ENCODE measurements around the gene GNG2. TPM values are rescaled to one million over a fixed set of nuclear protein-coding genes. Genes with fewer than 3 reads are reported as not detected.

The GNG2 gene
- total RNA-seq, 1 experiment from 2014 or later, result 9.3 TPM

GRCh38 chr14:51990488-51990887 is 130.1 kb downstream of the GNG2 start:
- peaks cover 5% of the 10 kb centered on the region; the same call in 1 of the 2 replicates for H4K20me1 ChIP-seq (ENCODE audit: low read length)
- no peaks in the 10 kb centered on the region for H3K9me2 ChIP-seq (replicated peaks; ENCODE audit: low read length)
- H3K36me3 ChIP-seq (ENCODE audit: low read depth, low read length), result peaks cover 37% of the 10 kb centered on the region
- ATAC-seq, result no peak
- no peak overlapping the region for H3K27ac ChIP-seq (ENCODE audit: low read length)
- no peak for TF ChIP-seq CTCF (conservative IDR thresholded peaks at IDR 0.05; ENCODE audit: low read depth, low read length)
- peak overlapping the region; percentile 93 for H3K9ac ChIP-seq (ENCODE audit: low read length)
- H3K4me3 ChIP-seq (ENCODE audit: low read length), result peak overlapping the region; percentile 93
- no TSS peak for BruUV-seq (replicated peaks)
- H2AFZ ChIP-seq (ENCODE audit: low read length), result no peak overlapping the region
- POLR2A ChIA-PET (ENCODE audit: unreplicated experiment), result no interaction called here
- intact Hi-C loops (cut with micrococcal nuclease), result no loop called here
- H3K27me3 ChIP-seq (ENCODE audit: low read length), result no peaks in the 10 kb centered on the region
- H3K9me3 ChIP-seq (ENCODE audit: low read length), result no peaks in the 10 kb centered on the region
- no peaks in the 10 kb centered on the region for H3F3A ChIP-seq (ENCODE audit: low read length, unreplicated experiment)
- CTCF ChIA-PET, result no interaction called here
- no peak for DNase-seq
- peaks cover 37% of the 10 kb centered on the region for H3K79me2 ChIP-seq (ENCODE audit: low read length)
- peak overlapping the region; percentile 90 for H3K4me2 ChIP-seq (ENCODE audit: low read length)
- H3K4me1 ChIP-seq (ENCODE audit: insufficient read depth, low read length), result peaks cover 17% of the 10 kb centered on the region

GRCh38 chr14:51993285-51993920 is 133.0 kb downstream of the GNG2 start:
- Histone ChIP-seq H3F3A (ENCODE audit: low read length, unreplicated experiment) (no peaks in the 10 kb centered on the region), H3K9me2 (replicated peaks; ENCODE audit: low read length) (no peaks in the 10 kb centered on the region), H3K79me2 (ENCODE audit: low read length) (peaks cover 50% of the 10 kb centered on the region), H3K9me3 (ENCODE audit: low read length) (no peaks in the 10 kb centered on the region), H3K27ac (ENCODE audit: low read length) (no peak overlapping the region), H4K20me1 (ENCODE audit: low read length) (peaks cover 9% of the 10 kb centered on the region; the same call in 1 of the 2 replicates), H3K27me3 (ENCODE audit: low read length) (no peaks in the 10 kb centered on the region), H3K4me3 (ENCODE audit: low read length) (no peak overlapping the region), H2AFZ (ENCODE audit: low read length) (no peak overlapping the region), H3K4me1 (ENCODE audit: insufficient read depth, low read length) (peaks cover 20% of the 10 kb centered on the region), H3K9ac (ENCODE audit: low read length) (no peak overlapping the region), H3K36me3 (ENCODE audit: low read depth, low read length) (peaks cover 56% of the 10 kb centered on the region), H3K4me2 (ENCODE audit: low read length) (no peak overlapping the region)
- BruUV-seq (replicated peaks), result no TSS peak
- DNase-seq (no peak), ATAC-seq (no peak)
- ChIA-PET CTCF (no interaction called here), POLR2A (ENCODE audit: unreplicated experiment) (no interaction called here)
- no peak for TF ChIP-seq CTCF (conservative IDR thresholded peaks at IDR 0.05; ENCODE audit: low read depth, low read length)
- no peak for TF ChIP-seq EZH2phosphoT487 (IDR thresholded peaks at IDR 0.05; ENCODE audit: borderline replicate concordance, low read length)
- no peak for TF ChIP-seq EZH2 (IDR thresholded peaks at IDR 0.05; ENCODE audit: low read length, unreplicated experiment)
- intact Hi-C loops (cut with micrococcal nuclease), result no loop called here

- TF ChIP-seq CTCF (conservative IDR thresholded peaks at IDR 0.05; ENCODE audit: low read depth, low read length), result peak; percentile 91
- no peak for TF ChIP-seq EZH2phosphoT487 (IDR thresholded peaks at IDR 0.05; ENCODE audit: borderline replicate concordance, low read length)
- no peak for TF ChIP-seq EZH2 (IDR thresholded peaks at IDR 0.05; ENCODE audit: low read length, unreplicated experiment)
- no peaks in the 10 kb centered on the region for H3K9me3 ChIP-seq (ENCODE audit: low read length)
- no peaks in the 10 kb centered on the region for H3K9me2 ChIP-seq (replicated peaks; ENCODE audit: low read length)
- H3K36me3 ChIP-seq (ENCODE audit: low read depth, low read length), result peaks cover 77% of the 10 kb centered on the region
- no peaks in the 10 kb centered on the region for H3F3A ChIP-seq (ENCODE audit: low read length, unreplicated experiment)
- CTCF ChIA-PET, result interaction anchor here (0.6 to 0.7 kb wide), 2 partner anchors 101 to 901 kb away, joined by 3 read pairs; no protein-coding TSS in a partner anchor
- no peak overlapping the region for H3K9ac ChIP-seq (ENCODE audit: low read length)
- POLR2A ChIA-PET (ENCODE audit: unreplicated experiment), result no interaction called here
- peaks cover 14% of the 10 kb centered on the region for H3K4me1 ChIP-seq (ENCODE audit: insufficient read depth, low read length)
- peaks cover 31% of the 10 kb centered on the region for H3K79me2 ChIP-seq (ENCODE audit: low read length)
- no TSS peak for BruUV-seq (replicated peaks)
- no peak overlapping the region for H3K27ac ChIP-seq (ENCODE audit: low read length)
- no peak overlapping the region for H3K4me3 ChIP-seq (ENCODE audit: low read length)
- 0 out of 2 replicates have a peak, but pooled peaks cover 4% of the 10 kb centered on the region for H4K20me1 ChIP-seq (ENCODE audit: low read length)
- DNase-seq (peak; percentile 58), ATAC-seq (peak; percentile 50; the same call in 1 of the 2 replicates)
- H3K4me2 ChIP-seq (ENCODE audit: low read length), result no peak overlapping the region
- H3K27me3 ChIP-seq (ENCODE audit: low read length), result no peaks in the 10 kb centered on the region
- no peak overlapping the region for H2AFZ ChIP-seq (ENCODE audit: low read length)
- intact Hi-C loops (cut with micrococcal nuclease), result loop anchor here (1.0 to 5.0 kb wide), 4 partner anchors 81 to 476 kb away; no protein-coding TSS in a partner anchor
These were observed 135.8 kb downstream of the GNG2 start for GRCh38 chr14:51996148-51996746.
